ENCODE data around the gene GPN2. TPM values are rescaled to one million over a fixed set of nuclear protein-coding genes. Genes with fewer than 3 reads are reported as not detected.
A peak's percentile ranks its signal among the peaks of the same experiment; 100 is the strongest.
"Not testable (repeated sequence)": the region's sequence is repeated elsewhere in the genome, so short reads cannot be mapped to it uniquely, and the experiment has no call there.

GPN2 gene
- total RNA-seq, 2 donors from 2014 or later = 29.5 to 56.1 TPM

- H3K36me3 Mint-ChIP-seq = peaks cover 17 to 28% of the 10 kb centered on the region in 2 donors
- H3K9me3 Mint-ChIP-seq = no peaks in the 10 kb centered on the region
- ATAC-seq (no peak), DNase-seq (ENCODE audit: low spot score in 2 of 2) (no peak)
- peak overlapping the region in 1 of 2 donors; percentile 60 for H3K27ac Mint-ChIP-seq
These were observed 37.4 kb downstream of the GPN2 start for GRCh38 chr1:26852701-26853100.

- no peaks in the 10 kb centered on the region for H3K9me3 Mint-ChIP-seq
- DNase-seq (ENCODE audit: low spot score in 2 of 2) (no peak), ATAC-seq (no peak)
- peaks cover 23 to 32% of the 10 kb centered on the region in 2 donors for H3K36me3 Mint-ChIP-seq
- peak overlapping the region in 1 of 2 donors; percentile 31 for H3K27ac Mint-ChIP-seq
These were observed 38.9 kb downstream of the GPN2 start for GRCh38 chr1:26851106-26851684.

- Mint-ChIP-seq H3K36me3 (peaks cover 23 to 32% of the 10 kb centered on the region in 2 donors), H3K9me3 (no peaks in the 10 kb centered on the region), H3K27ac (peak overlapping the region; percentile 23 to 62)
- ATAC-seq = peak in 1 of 2 donors; percentile 78
- DNase-seq (ENCODE audit: low spot score in 2 of 2) = peak in 1 of 2 donors; percentile 60
These were observed 40.9 kb downstream of the GPN2 start for GRCh38 chr1:26848941-26849774.

GRCh38 chr1:26848499-26848898, 41.6 kb downstream of the GPN2 start:
- H3K9me3 Mint-ChIP-seq = no peaks in the 10 kb centered on the region
- H3K27ac Mint-ChIP-seq = peak overlapping the region; percentile 23 to 74
- H3K36me3 Mint-ChIP-seq = peaks cover 23 to 32% of the 10 kb centered on the region in 2 donors
- ATAC-seq = no peak
- DNase-seq (ENCODE audit: low spot score in 2 of 2) = no peak

GRCh38 chr1:26847826-26848225, 42.3 kb downstream of the GPN2 start:
- Mint-ChIP-seq H3K36me3 (peaks cover 20 to 29% of the 10 kb centered on the region in 2 donors), H3K27ac (peak overlapping the region; percentile 7 to 95)
- not testable (repeated sequence) for DNase-seq (ENCODE audit: low spot score in 2 of 2); ATAC-seq; H3K9me3 Mint-ChIP-seq

- Mint-ChIP-seq H3K9me3 (no peaks in the 10 kb centered on the region), H3K36me3 (peaks cover 10 to 11% of the 10 kb centered on the region in 2 donors), H3K27ac (no peak overlapping the region)
- no peak for ATAC-seq
- DNase-seq (ENCODE audit: low spot score in 2 of 2) = no peak
These were observed 45.5 kb downstream of the GPN2 start for GRCh38 chr1:26844424-26845196.

GRCh38 chr1:26839779-26840178, 50.3 kb downstream of the GPN2 start:
- DNase-seq (ENCODE audit: low spot score in 2 of 2) = no peak
- no peak for ATAC-seq
- Mint-ChIP-seq H3K27ac (peak overlapping the region in 1 of 2 donors; percentile 88), H3K36me3 (peaks cover 9 to 31% of the 10 kb centered on the region in 2 donors), H3K9me3 (no peaks in the 10 kb centered on the region)

- DNase-seq (ENCODE audit: low spot score in 2 of 2) (no peak), ATAC-seq (no peak)
- H3K36me3 Mint-ChIP-seq = peaks cover 13 to 36% of the 10 kb centered on the region in 2 donors
- H3K27ac Mint-ChIP-seq = peak overlapping the region; percentile 28 to 88
- no peaks in the 10 kb centered on the region for H3K9me3 Mint-ChIP-seq
These were observed 50.8 kb downstream of the GPN2 start for GRCh38 chr1:26839339-26839722.

- no peak for DNase-seq (ENCODE audit: low spot score in 2 of 2)
- H3K36me3 Mint-ChIP-seq = peaks cover 17 to 41% of the 10 kb centered on the region in 2 donors
These were observed 51.4 kb downstream of the GPN2 start for GRCh38 chr1:26838474-26839338.

GRCh38 chr1:26837665-26838064, 52.4 kb downstream of the GPN2 start:
- Mint-ChIP-seq H3K27ac (peak overlapping the region in 1 of 2 donors; percentile 60), H3K36me3 (peaks cover 17 to 49% of the 10 kb centered on the region in 2 donors)
- not testable (repeated sequence) for H3K9me3 Mint-ChIP-seq; DNase-seq (ENCODE audit: low spot score in 2 of 2); ATAC-seq

More at GRCh38 chr1:26838474-26839338, 51.4 kb downstream of the GPN2 start:
- peak overlapping the region; percentile 28 to 88 for H3K27ac Mint-ChIP-seq
- peak; percentile 64 to 94 for ATAC-seq
- no peaks in the 10 kb centered on the region for H3K9me3 Mint-ChIP-seq

GRCh38 chr1:26833432-26834405, 56.4 kb downstream of the GPN2 start:
- DNase-seq (ENCODE audit: low spot score in 2 of 2) (peak; percentile 67 to 82), ATAC-seq (peak; percentile 95 to 97)
- no peaks in the 10 kb centered on the region for H3K9me3 Mint-ChIP-seq
- H3K27ac Mint-ChIP-seq = peak overlapping the region; percentile 95 to 100
- H3K36me3 Mint-ChIP-seq = peaks cover 25 to 64% of the 10 kb centered on the region in 2 donors

- ATAC-seq (no peak), DNase-seq (ENCODE audit: low spot score in 2 of 2) (no peak)
- Mint-ChIP-seq H3K36me3 (peaks cover 30 to 68% of the 10 kb centered on the region in 2 donors), H3K9me3 (no peaks in the 10 kb centered on the region), H3K27ac (peak overlapping the region; percentile 95 to 100)
These were observed 57.7 kb downstream of the GPN2 start for GRCh38 chr1:26832249-26832960.

GRCh38 chr1:26831546-26832248, 58.4 kb downstream of the GPN2 start:
- Mint-ChIP-seq H3K27ac (peak overlapping the region; percentile 62 to 95), H3K9me3 (no peaks in the 10 kb centered on the region), H3K36me3 (peaks cover 34 to 73% of the 10 kb centered on the region in 2 donors)
- no peak for ATAC-seq
- no peak for DNase-seq (ENCODE audit: low spot score in 2 of 2)

GRCh38 chr1:26831059-26831458, 59.0 kb downstream of the GPN2 start:
- Mint-ChIP-seq H3K9me3 (no peaks in the 10 kb centered on the region), H3K36me3 (peaks cover 37 to 69% of the 10 kb centered on the region in 2 donors), H3K27ac (peak overlapping the region; percentile 40 to 95)
- DNase-seq (ENCODE audit: low spot score in 2 of 2) (no peak), ATAC-seq (no peak)
